Measurements from ENCODE around the gene SLC15A3. TPM values are rescaled to one million over a fixed set of nuclear protein-coding genes. Genes with fewer than 3 reads are reported as not detected.

The SLC15A3 gene
- total RNA-seq, 1 donor from 2014 or later = 5.8 TPM

DNA sequence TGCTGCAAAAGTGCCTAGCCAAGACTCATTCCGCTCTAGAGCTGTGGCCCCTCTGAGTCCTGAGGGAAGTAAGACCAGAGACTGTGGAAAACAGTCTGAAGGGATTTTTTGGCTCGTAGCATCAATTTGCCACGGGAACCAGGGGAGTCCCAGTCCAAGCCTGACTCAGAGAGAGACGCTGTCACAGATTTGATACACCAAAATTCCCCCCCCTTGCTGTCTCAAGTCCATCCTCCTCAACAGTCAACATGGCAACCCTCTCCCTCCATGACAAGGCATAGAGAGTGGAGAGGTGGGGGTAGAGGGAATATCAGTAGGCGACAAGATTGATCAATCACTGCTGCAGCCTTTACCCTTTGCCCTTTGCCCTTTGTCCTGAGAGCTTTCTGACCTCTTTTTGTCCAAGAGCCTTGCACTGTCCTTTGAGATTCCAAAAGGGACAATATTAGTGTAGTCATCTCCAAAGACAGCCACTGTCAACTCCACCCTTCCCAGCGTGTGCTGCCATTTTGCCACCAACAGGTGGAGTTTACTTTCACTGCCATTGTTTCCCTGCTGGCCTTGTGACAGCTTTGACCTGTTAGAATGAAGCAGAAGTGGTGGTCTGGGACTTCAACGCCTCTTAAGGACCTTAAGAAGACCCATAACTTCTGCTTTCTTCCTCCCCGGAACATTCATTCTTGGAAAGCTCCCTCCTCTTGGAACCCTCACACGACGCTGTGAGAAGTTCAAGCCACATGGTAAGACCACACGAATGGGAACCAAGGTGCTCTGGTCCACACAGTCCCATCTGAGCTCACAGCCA, 7.3 kb downstream of the SLC15A3 start:
- no peak for DNase-seq

DNA sequence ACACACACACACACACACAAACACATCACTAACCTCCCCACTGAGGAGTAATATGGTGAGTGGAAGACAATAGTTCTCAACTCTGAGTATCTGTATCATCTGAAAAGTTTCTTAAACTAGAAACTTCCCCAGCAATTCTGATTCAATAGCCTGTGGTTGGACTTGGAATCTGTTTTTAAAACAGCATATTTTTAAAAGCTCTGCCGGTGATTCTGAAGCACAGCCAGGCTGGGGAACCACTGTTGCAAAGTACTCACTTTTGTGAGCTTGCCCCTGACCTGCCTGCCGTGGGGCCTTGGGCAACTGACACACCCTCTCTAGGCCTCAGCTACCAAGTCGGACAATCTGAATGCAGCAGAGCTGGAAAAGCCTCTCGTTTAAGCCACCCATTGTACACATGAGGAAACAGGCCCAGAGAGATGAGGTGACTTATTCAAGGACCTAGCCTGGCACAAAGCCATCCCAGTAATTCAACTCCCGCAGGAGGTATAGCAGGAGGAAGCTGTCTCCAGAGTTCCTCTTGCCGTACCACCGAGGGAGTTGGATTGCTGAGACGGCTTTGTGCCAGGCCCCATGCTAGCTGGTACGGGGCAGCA, 8.9 kb downstream of the SLC15A3 start:
- no peak for DNase-seq

DNA sequence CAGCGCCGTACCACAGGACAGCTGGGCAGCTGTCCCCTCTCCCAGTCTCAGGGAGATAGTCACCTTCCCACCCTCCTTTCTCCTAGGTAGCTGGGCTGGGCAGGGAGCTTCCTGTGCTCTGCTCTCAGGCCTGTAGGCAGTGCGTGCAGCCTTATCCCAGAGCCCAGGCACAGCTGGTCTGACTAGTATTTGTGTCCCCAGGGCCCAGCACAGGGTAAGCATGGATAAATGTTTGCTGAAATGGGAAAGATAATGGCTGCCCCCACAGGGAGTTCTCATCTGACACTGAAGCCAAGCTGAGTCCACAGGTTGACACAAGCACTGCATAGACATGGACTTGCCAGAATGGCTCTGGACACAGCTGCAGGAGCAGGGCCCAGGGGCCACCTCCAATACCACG, 9.8 kb downstream of the SLC15A3 start:
- DNase-seq = no peak

DNA sequence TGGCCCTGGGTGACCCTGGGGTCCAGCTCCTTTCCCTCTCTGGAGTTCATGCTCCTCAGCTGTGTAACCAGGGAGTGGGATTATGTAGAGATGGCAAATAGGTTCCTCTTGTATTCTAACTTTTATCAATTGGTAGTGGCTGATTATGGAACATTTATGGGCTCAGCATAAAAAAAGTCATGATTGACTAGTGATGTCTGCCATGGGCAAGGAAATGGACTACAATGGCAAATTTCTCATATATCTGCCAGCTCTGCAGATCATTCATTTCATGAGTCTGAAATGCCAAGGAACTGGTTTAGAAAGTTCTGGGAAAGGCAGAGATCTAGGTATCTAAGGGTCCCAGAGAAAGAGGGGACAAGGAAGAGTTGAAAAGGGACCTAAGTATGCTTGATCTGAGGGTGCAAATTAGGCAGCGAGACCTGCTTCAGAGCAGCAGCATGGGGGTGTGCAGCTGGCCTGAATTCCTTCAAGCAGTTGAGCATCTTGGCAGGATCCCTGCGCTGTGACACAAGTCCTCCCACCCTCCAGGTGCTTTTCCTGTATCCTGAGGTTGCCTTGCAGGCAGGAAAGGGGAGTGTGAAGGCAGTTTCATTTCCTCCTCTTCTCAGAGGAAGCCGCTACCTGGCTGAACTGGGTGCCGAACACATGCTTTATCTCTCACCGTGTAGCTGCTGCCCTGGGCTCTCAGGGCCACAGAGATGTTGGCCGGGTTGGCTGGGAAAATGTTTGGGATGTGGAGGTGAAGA, 10.4 kb downstream of the SLC15A3 start:
- DNase-seq = no peak

DNA sequence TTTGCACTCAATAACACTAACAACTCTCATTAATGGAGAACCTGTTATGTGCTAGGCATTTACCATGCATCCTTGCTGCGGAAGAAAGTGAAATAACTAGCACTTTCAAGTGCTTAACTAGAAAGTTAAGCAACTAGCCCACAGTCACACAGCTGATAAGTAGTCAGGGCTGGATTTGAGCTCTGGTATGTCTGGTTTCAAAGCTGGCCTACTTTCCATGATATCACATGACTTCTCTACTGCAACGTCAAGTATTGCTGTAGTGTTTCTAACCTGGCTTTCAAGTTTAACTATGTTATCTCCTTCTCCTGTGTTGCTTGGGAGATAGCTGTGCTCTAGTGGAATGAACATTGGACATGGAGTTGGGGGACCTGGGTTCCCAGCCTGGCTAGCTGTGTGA, 12.1 kb downstream of the SLC15A3 start:
- DNase-seq = no peak

DNA sequence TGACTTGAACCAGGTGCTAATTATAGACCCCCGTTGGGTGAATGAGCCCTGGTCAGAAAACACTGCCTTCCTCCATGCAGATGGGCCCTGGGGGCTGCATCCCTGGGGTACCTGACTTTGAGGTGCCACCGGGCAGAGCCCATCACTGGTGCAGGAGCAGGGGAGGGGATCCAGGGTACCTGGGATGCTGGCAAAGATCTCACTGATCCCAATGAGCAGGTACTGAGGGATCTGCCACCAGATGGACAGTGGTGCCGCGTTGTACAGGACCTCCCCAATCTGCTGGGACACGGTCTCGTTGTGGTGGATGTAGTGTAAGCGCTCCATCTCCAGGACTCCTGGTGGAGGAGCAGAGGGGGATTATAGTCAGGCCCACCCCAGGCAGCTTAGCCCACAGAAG, 12.7 kb downstream of the SLC15A3 start:
- no peak for DNase-seq

DNA sequence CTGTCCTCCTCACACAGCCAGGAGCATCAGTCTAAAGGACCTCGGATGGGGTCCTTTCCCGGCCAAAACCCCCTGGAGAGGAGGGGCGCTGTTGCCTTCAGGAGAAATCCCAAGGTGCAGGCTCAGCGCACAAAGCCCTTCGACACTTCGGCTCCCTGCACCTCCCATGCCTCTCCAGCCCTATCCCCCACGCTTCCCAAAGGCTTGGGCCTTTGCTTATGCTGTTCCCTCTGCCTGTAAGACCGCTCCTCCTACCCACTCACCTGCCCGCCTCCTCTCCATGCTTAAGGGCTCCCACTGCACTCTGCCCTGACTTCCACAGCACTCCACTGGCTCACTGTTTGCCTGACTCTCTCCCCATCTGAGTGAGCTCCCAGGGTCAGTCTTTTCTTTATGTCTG, 13.5 kb downstream of the SLC15A3 start:
- no peak for DNase-seq

DNA sequence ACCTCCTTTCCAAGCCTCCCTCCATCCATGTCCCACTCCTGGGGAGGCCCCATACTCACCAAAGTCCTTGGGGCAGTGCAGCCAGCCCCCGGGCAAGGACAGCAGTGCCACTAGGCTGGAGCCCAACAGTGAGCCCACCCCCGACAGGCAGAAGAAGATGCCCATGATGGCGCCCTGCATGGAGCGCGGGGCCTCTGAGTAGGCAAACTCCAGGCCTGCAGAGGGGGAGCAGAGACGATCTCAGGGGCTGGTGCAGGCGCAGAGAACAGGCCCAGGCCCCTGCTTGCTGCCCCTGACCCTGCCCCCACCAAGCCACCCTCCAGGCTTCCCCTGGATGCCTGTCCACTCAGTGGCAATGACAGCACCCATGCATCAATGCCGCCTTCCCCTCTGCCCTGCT, 14.2 kb downstream of the SLC15A3 start:
- no peak for DNase-seq

DNA sequence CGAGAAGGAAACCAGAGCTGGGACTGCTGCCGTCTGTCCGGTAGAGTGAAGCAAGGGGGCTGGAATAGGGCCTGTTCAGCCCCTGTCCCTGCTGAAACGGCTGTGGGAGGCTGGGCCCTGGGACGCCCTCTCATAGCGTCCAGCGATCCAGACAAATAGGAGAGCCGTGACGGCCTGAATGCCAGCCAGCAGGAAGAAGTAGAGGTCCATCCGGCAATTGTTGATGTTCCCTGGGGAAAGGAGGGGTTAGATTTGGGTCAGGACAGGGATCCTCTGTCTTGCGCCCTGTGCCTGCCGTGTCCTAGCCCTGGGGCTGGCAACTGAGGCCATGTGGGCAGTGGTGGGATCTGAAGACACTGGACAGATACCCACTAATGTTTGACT, 14.8 kb downstream of the SLC15A3 start:
- DNase-seq = no peak

DNA sequence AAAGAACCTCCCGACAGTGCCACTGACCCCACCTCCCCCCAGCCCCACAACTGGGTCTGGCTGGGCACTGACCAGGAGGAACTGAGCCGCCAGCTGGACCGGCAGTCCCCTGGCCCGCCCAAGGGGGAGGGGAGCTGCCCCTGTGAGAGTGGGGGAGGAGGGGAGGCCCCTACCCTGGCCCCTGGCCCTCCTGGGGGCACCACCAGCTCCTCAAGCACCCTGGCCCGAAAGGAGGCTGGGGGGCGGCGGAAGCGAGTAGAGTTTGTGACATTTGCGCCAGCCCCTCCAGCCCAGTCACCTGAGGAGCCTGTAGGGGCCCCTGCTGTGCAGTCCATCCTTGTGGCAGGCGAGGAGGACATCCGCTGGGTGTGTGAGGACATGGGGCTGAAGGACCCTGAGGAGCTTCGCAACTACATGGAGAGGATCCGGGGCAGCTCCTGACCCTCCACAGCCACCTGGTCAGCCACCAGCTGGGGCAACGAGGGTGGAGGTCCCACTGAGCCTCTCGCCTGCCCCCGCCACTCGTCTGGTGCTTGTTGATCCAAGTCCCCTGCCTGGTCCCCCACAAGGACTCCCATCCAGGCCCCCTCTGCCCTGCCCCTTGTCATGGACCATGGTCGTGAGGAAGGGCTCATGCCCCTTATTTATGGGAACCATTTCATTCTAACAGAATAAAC, 15.4 kb downstream of the SLC15A3 start:
- DNase-seq = no peak

DNA sequence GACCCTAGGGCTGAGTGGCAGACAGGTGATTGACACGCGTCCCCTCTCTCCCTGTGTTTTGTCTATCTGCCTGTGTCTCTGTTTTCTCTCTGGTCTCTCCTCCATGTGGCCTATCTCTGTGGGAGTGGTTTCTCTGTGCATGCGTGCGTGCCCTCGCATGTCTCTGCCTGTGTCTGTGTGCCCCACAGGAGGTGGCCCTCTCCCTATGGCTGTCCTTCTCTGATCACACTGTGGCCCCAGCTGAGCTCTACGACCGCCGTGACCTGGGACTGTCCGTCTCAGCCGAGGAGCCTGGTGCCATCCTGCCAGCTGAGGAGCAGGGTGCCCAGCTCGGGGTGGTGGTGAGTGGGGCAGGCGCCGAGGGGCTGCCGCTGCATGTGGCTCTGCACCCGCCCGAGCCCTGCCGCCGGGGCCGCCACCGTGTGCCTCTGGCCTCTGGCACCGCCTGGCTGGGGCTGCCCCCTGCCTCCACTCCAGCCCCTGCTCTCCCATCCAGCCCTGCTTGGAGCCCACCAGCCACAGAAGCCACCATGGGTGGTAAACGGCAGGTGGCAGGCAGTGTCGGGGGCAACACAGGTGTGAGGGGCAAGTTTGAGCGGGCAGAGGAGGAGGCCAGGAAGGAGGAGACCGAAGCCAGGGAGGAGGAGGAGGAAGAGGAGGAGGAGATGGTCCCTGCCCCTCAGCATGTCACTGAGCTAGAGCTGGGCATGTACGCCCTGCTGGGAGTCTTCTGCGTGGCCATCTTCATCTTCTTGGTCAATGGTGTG, 16.1 kb downstream of the SLC15A3 start:
- DNase-seq = no peak

DNA sequence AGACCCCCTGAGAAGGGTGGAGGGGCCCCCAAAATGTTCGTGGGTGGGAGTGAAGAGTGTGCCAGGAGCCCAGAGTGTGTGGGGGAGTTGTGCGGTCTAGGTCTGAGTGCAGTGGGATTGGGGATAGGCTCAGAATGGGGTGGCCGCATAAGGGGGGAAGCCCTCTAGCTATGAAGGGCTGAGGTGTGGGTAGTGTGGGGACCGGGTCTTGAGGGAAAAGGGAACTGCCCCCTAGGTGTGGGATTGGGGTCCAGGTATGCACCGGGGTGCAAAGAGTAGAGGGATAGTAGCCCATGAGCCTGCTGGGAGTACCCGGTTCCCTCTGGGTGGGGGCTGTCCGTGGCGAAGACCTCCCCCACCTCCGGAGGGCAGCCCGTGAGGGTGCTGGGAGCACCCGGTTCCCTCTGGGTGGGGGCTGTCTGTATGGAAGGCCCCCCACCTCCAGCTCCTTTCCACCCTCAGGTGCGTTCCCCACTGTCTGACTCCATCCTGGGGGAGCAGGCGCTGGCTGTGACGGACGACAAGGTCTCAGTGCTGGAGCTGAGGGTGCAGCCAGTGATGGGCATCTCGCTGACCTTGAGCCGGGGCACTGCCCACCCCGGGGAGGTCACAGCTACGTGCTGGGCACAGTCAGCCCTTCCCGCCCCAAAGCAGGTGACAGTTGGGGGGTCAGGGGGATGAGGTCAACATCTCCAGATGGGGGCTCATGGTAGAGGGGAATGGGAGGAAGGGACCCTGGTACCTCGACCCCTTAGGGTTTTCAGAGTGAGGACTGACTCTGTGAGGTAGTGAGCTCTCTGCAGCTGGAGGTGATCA, 17.0 kb downstream of the SLC15A3 start:
- no peak for DNase-seq

DNA sequence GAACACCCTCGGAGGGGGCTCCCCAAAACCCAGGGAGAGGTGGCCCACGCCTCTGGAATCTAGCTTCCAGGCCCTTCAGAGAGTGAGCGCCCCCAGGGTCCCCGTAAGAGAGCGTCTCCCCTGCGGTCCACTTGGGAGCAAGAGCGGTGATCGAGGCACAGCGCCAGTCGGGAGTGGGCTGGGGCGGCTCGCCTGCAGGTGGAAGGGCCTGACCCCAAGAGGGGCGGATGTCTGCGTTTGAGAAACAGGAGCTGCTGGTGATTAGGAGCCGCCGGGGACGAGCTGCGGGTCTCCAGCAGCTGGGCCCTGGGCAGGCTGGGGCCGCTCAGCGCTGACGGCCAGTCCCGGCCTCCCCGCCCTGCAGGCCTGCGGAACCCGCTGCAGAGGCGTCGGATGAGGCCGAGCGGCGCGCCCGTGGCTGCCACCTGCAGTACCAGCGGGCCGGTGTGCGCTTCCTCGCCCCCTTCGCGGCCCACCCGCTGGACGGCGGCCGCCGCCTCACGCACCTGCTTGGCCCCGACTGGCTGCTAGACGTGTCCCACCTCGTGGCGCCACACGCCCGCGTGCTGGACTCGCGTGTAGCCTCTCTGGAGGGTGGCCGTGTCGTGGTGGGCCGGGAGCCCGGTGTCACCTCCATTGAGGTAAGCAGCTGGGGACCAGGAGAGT, 17.7 kb downstream of the SLC15A3 start:
- no peak for DNase-seq

DNA sequence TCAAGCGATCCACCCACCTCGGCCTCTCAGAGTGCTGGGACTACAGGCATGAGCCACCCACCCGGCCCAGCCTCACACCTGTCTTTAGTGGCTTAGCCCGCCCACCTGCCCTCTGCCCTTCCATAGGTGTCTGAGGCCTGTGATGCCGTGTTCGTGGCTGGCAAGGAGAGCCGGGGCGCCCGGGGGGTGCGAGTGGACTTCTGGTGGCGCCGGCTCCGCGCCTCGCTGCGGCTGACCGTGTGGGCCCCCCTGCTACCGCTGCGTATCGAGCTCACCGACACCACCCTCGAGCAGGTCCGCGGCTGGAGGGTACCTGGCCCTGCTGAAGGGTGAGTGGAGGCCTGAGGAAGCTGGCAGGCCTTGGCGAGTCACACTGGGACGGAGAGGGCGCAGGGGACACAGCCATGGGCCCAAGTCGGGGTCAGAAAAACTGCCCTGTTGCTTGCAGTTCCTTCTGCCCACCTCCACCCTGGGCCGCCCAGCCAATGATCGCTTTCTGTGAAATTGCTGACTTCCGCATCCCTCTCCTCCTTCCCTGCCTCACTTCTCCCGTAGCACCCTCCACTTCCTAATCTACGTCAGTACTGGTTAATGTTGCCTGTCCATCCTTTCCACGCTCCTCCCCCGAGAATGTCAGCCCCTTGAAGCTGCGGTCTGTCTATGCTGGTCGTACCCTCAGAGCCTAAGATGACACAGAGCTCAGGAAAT, 18.4 kb downstream of the SLC15A3 start:
- DNase-seq = no peak

DNA sequence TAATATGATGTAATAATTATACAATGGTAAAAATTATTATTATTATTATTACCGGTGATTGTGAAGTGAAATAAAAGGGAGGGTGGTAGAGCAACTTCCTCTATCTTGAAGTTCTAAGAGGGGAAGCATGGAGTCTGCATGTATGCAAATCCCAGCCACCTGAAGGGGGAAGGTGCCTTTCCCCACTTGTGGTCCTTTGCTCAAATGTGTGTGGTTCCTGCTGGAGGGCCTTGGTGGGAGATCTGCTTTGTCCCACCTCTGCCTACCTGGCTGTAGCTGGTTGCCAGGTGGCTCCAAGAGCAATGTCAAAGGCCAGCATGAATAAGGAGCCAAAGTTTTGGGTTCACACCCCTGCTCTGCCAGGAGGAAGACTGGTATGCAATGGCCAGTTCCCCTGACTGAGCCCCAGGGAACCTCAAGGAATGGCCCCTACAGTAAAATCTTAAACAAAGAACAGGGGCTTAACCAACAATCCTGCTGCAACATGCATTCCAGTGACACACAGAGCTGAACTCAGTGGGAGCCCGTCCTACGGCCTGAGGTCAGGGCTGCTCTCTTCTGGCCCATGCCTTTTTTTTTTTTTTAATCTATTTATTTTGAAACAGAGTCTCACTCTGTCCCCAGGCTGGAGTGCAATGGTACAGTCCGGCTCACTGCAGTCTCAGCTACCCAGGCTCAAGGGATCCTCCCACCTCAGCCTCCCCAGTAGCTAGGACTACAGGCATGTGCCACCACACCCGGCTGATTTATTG, 19.2 kb downstream of the SLC15A3 start:
- DNase-seq = no peak

DNA sequence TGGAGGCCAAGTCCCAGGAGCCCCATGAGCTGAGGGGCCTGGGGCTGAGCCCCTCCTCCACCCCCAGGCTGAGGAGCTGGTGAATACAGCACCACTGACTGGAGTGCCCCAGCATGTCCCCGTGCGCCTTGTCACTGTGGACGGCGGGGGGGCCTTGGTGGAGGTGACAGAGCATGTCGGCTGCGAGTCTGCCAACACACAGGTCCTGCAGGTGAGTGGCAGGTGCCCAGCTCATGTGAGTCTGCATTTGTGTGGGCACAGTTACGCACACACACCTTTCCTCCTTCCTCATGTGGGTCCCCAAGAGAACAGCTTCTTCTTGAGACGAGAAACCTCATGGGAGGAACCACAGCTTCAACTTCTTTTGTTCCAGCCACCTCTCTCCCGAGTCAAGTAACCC, 20.1 kb downstream of the SLC15A3 start:
- no peak for DNase-seq

DNA sequence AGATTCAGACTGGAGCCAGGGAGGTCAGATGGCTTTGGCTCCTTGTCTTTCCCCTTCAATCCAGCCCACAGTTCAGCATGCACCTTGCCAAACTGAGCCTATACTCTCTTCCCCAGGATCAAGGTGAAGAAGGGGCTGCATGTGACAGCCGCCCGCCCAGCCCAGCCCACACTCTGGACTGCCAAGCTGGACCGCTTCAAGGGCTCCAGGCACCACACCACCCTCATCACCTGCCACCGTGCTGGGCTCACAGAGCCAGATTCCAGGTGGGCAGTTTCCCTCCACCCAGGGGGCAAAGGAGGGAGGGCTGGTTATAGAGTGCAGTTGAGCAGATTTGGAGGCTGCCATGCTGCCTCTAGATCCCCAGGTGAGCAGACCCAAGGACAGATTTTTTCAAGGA, 21.6 kb downstream of the SLC15A3 start:
- no peak for DNase-seq

DNA sequence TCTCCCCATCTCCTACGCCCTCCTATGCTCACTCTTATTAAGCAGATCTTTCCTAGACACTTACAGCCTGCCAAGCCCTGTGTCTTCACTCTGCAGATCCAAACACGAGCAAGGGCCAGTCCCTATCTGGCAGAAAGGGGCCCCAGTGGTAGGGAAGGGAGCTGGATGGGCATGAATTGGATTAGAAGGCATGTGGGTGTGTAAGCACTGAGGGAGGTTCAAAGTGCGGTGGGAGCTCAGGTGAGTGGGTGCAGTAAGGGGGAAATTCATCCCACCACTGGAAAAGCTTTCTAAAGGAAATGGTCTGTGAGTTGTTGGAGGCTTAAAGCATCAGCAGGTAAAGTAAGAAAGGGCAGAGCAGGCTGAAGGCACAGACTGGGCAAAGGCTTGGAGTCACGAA, 22.2 kb downstream of the SLC15A3 start:
- DNase-seq = no peak

DNA sequence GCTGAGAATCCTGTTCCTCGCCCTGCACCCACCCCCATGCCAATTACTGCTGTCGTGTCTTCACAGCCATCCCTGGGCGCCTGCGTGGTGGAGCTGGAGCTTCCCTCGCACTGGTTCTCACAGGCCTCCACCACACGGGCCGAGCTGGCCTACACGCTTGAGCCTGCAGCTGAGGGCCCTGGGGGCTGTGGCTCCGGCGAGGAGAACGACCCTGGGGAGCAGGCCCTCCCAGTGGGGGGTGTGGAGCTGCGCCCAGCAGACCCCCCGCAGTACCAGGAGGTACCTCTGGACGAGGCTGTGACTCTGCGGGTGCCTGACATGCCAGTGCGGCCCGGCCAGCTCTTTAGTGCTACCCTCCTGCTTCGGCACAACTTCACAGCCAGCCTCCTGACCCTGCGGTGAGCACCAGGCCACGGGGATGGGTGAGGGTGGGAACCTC, 23.4 kb downstream of the SLC15A3 start:
- no peak for DNase-seq

Measured in occipital lobe (tissue), 2 donors.